ENCODE data around the gene NR5A1. TPM values are rescaled to one million over a fixed set of nuclear protein-coding genes. Genes with fewer than 3 reads are reported as not detected.

The NR5A1 gene
- total and polyA plus RNA-seq, 2 experiments from 2014 or later = 0.21 TPM; not detected in 1

- no peak for TF ChIP-seq ETS1 (IDR thresholded peaks at IDR 0.05)
- no peak for TF ChIP-seq ZNF114 (CRISPR knock-in tag; IDR thresholded peaks at IDR 0.05)
- no peak for TF ChIP-seq ZNF331 (CRISPR knock-in tag; IDR thresholded peaks at IDR 0.05; ENCODE audit: low read depth)
- TF ChIP-seq ZNF462 (CRISPR knock-in tag; IDR thresholded peaks at IDR 0.05) = no peak
- TF ChIP-seq EZH2 (IDR thresholded peaks at IDR 0.05; ENCODE audit: low read depth, unreplicated experiment) = no peak
- TF ChIP-seq JUNB (IDR thresholded peaks at IDR 0.05; ENCODE audit: unreplicated experiment) = no peak
- TF ChIP-seq EZH2phosphoT487 (IDR thresholded peaks at IDR 0.05; ENCODE audit: unreplicated experiment) = no peak
Observed at GRCh38 chr9:124487260-124488182, 19.7 kb downstream of the NR5A1 start (continued).

Data from GM23338 (cell line).